Vagina (tissue), 2 donors: Measurements from ENCODE around the gene KLC3. TPM values are rescaled to one million over a fixed set of nuclear protein-coding genes. Genes with fewer than 3 reads are reported as not detected.

Experiments
- DNase-seq, 2 donors: peaks; one replicate each; pipeline ENCODE4 v3.0.0-alpha.2; 2017; ENCODE audit errors: extremely low spot score in 2 of 2
- H3K27ac ChIP-seq: fragments of 200-600 bp; sonication (generic); one replicate; pipeline ENCODE4 v1.5.1; 2019
- H3K27me3 ChIP-seq: fragments of 200-600 bp; sonication (generic); one replicate; pipeline ENCODE4 v1.5.1; 2019
- H3K36me3 ChIP-seq, 2 donors: fragments of 200-600 bp; sonication (generic); one replicate each; pipeline ENCODE4 v1.5.1; 2017 to 2019
- H3K4me1 ChIP-seq: fragments of 200-600 bp; sonication (generic); one replicate; pipeline ENCODE4 v1.5.1; 2019
- H3K4me3 ChIP-seq, 2 donors: fragments of 200-600 bp; sonication (generic); 1 replicate in 1 of 2; 2 replicates in 1 of 2; pipeline ENCODE4 v1.5.1; 2016 to 2019
- H3K9me3 ChIP-seq: fragments of 200-600 bp; sonication (generic); one replicate; pipeline ENCODE4 v1.5.1; 2019
- POLR2A ChIP-seq, 2 donors: fragments of 450-650 bp; IDR thresholded peaks; one replicate each; pipeline ENCODE4 v1.6.1; 2017; ENCODE audit warnings: antibody characterized with exemption in 2 of 2, mild to moderate bottlenecking in 2 of 2, moderate library complexity in 2 of 2
- POLR2AphosphoS5 ChIP-seq, 2 donors: sonication (generic); formaldehyde crosslinking; IDR thresholded peaks; one replicate each; pipeline ENCODE4 v1.9.0; 2017; ENCODE audit warnings: antibody characterized with exemption in 2 of 2, mild to moderate bottlenecking in 2 of 2, low read depth in 1 of 2; ENCODE audit not compliant: insufficient read depth in 1 of 2
- intact Hi-C: fragments of 100-400 bp; cut with DNase I; formaldehyde crosslinking; loops from one replicate; pipeline ENCODE4 v1.15.1; 2023
- total RNA-seq: library from RNA; depleted of rRNA; stranded (reverse); fragments of >200 nt; gene quantifications from one replicate; pipeline ENCODE4 v1.2.3, GENCODE V29; 2016
- TF ChIP-seq, protein P1 (sequence below), 3 experiments: fragments of 450-650 bp in 2 of 3; fragments of 200-600 bp in 1 of 3; sonication (generic) in 1 of 3; IDR thresholded peaks; one replicate each; pipeline ENCODE4 v1.5.1; 2017 to 2019; ENCODE audit warnings: antibody characterized with exemption in 3 of 3, mild to moderate bottlenecking in 2 of 3, moderate library complexity in 2 of 3

Gene KLC3
- total RNA-seq, 1 donor from 2014 or later = 20.9 TPM

DNA sequence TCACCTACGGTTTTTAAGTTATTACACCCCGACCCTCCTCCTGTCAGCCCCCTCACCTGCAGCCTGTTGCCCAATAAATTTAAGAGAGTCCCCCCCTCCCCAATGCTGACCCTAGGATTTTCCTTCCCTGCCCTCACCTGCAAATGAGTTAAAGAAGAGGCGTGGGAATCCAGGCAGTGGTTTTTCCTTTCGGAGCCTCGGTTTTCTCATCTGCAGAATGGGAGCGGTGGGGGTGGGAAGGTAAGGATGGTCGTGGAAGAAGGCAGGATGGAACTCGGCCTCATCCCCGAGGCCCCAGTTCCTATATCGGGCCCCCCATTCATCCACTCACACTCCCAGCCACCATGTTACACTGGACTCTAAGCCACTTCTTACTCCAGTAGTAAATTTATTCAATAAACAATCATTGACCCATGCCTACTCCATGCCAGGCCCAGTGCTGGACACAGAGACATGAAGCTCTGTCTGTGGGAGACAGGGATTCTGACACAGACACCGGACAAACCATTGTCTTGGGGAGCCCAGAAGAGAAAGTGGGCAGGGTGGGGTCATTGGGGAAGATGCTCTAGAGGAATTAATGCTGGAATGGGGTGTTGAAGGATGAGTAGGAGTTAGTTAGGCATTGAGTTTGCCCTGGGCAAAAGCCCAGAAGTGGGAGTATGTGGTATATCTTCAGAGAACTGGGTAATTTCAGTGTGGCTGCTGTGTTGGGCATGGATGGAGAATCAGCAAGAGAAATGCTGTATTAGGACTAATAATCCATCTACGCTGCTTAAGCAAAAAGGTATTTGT, 37.1 kb upstream of the KLC3 start:
- intact Hi-C loops = no loop called here
- Histone ChIP-seq H3K4me3 (no peak overlapping the region), H3K9me3 (no peaks in the 10 kb centered on the region), H3K4me1 (peaks cover 7% of the 10 kb centered on the region), H3K36me3 (peaks cover 0 to 15% of the 10 kb centered on the region in 2 donors), H3K27me3 (no peaks in the 10 kb centered on the region), H3K27ac (no peak overlapping the region)
- TF ChIP-seq, protein P1, sequence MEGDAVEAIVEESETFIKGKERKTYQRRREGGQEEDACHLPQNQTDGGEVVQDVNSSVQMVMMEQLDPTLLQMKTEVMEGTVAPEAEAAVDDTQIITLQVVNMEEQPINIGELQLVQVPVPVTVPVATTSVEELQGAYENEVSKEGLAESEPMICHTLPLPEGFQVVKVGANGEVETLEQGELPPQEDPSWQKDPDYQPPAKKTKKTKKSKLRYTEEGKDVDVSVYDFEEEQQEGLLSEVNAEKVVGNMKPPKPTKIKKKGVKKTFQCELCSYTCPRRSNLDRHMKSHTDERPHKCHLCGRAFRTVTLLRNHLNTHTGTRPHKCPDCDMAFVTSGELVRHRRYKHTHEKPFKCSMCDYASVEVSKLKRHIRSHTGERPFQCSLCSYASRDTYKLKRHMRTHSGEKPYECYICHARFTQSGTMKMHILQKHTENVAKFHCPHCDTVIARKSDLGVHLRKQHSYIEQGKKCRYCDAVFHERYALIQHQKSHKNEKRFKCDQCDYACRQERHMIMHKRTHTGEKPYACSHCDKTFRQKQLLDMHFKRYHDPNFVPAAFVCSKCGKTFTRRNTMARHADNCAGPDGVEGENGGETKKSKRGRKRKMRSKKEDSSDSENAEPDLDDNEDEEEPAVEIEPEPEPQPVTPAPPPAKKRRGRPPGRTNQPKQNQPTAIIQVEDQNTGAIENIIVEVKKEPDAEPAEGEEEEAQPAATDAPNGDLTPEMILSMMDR (IDR thresholded peaks at IDR 0.05) = no peak
- TF ChIP-seq POLR2A (IDR thresholded peaks at IDR 0.05) = no peak
- no peak for TF ChIP-seq POLR2AphosphoS5 (IDR thresholded peaks at IDR 0.05; ENCODE audit: insufficient read depth in 1 of 2, low read depth in 1 of 2)
- DNase-seq = no peak

DNA sequence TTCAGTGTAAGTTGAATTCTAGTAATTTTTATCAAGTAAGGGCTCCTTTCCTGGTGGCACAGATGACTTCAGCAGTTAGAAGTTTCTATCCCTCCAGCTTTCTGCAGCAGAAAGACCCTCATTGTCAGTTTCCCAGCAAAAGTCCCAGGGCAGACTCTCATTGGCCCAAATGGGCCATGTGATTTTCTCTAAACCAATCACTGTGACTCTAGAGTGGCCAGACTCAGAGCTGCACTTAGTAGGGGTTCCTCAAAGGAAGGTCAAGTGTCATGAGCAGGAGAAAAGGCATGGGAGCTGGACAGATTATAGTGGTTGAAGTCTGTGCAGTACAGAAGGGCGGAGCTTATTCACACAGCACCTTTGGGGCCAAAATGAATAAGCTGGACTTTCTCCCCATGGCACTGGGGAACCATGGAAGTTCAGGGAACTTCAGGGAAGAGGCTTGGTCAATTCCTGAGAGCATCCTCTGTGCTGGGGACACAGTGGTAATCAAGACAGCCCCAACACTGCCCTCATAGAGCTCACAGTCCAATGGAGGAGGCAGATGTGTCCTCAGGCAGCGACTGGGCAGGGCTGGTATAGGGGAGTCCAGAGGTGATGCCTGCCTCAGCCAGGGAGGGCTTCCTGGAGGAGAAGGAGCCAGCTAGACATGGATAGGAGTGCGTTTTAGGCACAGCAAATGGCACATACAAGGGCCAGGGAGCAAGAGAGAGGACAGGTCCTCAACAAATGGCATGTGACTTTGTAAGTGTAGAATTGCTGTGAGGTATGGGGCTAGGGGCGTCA, 36.2 kb upstream of the KLC3 start:
- Histone ChIP-seq H3K4me3 (no peak overlapping the region), H3K9me3 (no peaks in the 10 kb centered on the region), H3K27ac (no peak overlapping the region), H3K36me3 (peaks cover 0 to 10% of the 10 kb centered on the region in 2 donors), H3K27me3 (no peaks in the 10 kb centered on the region), H3K4me1 (peaks cover 7% of the 10 kb centered on the region)
- no peak for DNase-seq
- intact Hi-C loops = no loop called here
- TF ChIP-seq POLR2AphosphoS5 (IDR thresholded peaks at IDR 0.05; ENCODE audit: insufficient read depth in 1 of 2, low read depth in 1 of 2) (no peak), POLR2A (IDR thresholded peaks at IDR 0.05) (no peak)
- TF ChIP-seq, protein P1 (IDR thresholded peaks at IDR 0.05) = no peak

- Histone ChIP-seq H3K27ac (no peak overlapping the region), H3K36me3 (peaks cover 0 to 4% of the 10 kb centered on the region in 2 donors), H3K27me3 (no peaks in the 10 kb centered on the region), H3K4me3 (no peak overlapping the region), H3K4me1 (peaks cover 7% of the 10 kb centered on the region), H3K9me3 (no peaks in the 10 kb centered on the region)
- TF ChIP-seq POLR2AphosphoS5 (IDR thresholded peaks at IDR 0.05; ENCODE audit: insufficient read depth in 1 of 2, low read depth in 1 of 2) = no peak
- TF ChIP-seq POLR2A (IDR thresholded peaks at IDR 0.05) = no peak
- TF ChIP-seq, protein P1 (IDR thresholded peaks at IDR 0.05) = no peak
- intact Hi-C loops = no loop called here
- no peak for DNase-seq
Measured at GRCh38 chr19:45305007-45305406, 35.5 kb upstream of the KLC3 start.

DNA sequence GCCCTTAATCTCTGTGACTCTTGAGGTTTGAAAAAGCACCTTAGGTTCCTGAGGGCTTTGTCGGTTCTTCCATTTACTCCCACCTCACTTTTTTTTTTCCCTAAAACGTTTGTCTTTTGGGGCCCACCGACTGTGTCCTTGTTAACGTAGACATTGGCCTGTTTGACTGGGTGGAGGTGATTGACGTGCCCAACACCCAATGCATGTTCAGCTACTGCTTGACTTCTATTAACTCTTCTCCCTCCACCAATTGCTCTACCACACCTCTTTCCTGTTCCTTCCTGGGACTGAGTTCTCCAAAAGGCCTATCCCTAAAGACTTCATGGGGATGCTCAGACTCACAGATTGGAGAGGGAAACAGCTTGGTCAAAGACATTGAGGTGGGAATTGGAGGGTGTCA, 35.1 kb upstream of the KLC3 start:
- no peaks in the 10 kb centered on the region for H3K27me3 ChIP-seq
- H3K36me3 ChIP-seq = peaks cover 0 to 4% of the 10 kb centered on the region in 2 donors
- H3K4me3 ChIP-seq = no peak overlapping the region
- H3K4me1 ChIP-seq = peaks cover 7% of the 10 kb centered on the region
- H3K9me3 ChIP-seq = no peaks in the 10 kb centered on the region
- TF ChIP-seq, protein P1 (IDR thresholded peaks at IDR 0.05) = no peak
- no peak for TF ChIP-seq POLR2AphosphoS5 (IDR thresholded peaks at IDR 0.05; ENCODE audit: insufficient read depth in 1 of 2, low read depth in 1 of 2)
- no peak for TF ChIP-seq POLR2A (IDR thresholded peaks at IDR 0.05)
- no peak for DNase-seq
- intact Hi-C loops = no loop called here
- H3K27ac ChIP-seq = no peak overlapping the region
